ENCODE data around the gene DSC3. TPM values are rescaled to one million over a fixed set of nuclear protein-coding genes. Genes with fewer than 3 reads are reported as not detected.

The DSC3 gene
- total RNA-seq, 2 experiments from 2014 or later, result not detected

DNA sequence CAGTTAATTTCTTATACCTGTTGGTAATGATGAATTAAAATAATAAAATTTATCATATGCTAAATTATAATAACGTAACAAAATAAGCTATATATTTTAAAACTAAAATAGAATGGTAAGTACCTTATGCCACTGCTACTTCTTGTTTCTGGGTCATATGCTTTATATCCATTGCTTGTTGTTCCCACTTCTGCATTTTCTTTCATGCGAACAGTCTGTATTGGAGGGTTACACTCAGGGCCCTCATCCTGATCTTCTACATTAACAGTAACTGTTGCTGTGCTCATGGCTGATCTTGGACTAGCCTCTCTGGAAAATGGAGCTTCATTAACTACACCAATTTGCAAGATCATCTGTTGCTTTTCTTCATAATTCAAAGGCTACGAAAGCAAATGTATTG is 37.4 kb upstream of the DSC3 start:
- ChIA-PET POLR2A (no interaction called here), CTCF (ENCODE audit: unreplicated experiment) (no interaction called here)
- intact Hi-C loops (cut with micrococcal nuclease; ENCODE audit: unreplicated experiment), result no loop called here
- H3K4me3 ChIP-seq (ENCODE audit: low read depth, low read length, poor library complexity, severe bottlenecking), result no peak overlapping the region
- H3K79me2 ChIP-seq (ENCODE audit: insufficient read depth, low read depth, low read length), result no peaks in the 10 kb centered on the region
- BruUV-seq (replicated peaks), result no TSS peak
- H3K27ac ChIP-seq (ENCODE audit: low read depth, low read length, poor library complexity, severe bottlenecking), result no peak overlapping the region
- no peaks in the 10 kb centered on the region for H3K9me3 ChIP-seq (ENCODE audit: low read length)
- H4K20me1 ChIP-seq (ENCODE audit: insufficient read depth, low read length), result no peaks in the 10 kb centered on the region
- H3K36me3 ChIP-seq (ENCODE audit: insufficient read depth, low read length), result no peaks in the 10 kb centered on the region
- no peaks in the 10 kb centered on the region for H3K4me1 ChIP-seq (ENCODE audit: insufficient read depth, low read length, poor library complexity, severe bottlenecking)
- no peaks in the 10 kb centered on the region for H3K9me2 ChIP-seq (ENCODE audit: insufficient read depth, low read length)
- no peak overlapping the region for H3K4me2 ChIP-seq (ENCODE audit: low read length)
- no peak overlapping the region for H2AFZ ChIP-seq (ENCODE audit: low read length)
- TF ChIP-seq EZH2phosphoT487 (IDR thresholded peaks at IDR 0.05; ENCODE audit: borderline replicate concordance, low read depth, low read length), result no peak
- DNase-seq (ENCODE audit: low spot score), result no peak

DNA sequence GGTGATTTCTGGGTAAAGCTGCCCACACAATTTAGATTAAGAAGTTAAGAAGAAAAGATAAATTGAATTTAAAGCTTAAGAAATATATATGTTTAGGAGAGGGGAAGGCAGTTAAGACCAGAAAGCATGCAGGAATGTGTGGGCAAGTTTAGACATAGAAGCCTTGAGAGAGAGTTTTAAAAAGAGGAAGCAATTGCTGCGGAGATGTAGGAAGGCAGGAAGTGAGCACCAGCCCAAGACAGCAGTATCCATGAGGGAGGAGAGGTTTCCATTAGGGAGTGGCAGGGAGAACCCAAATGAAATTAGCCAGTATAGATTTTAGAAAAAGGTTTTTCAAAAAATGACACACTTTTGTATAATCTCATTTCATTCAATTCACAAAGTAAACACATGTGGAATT is 35.3 kb upstream of the DSC3 start:
- no peaks in the 10 kb centered on the region for H3K79me2 ChIP-seq (ENCODE audit: insufficient read depth, low read depth, low read length)
- no peak overlapping the region for H3K4me3 ChIP-seq (ENCODE audit: low read depth, low read length, poor library complexity, severe bottlenecking)
- DNase-seq (ENCODE audit: low spot score), result no peak
- H2AFZ ChIP-seq (ENCODE audit: low read length), result no peak overlapping the region
- CTCF ChIA-PET (ENCODE audit: unreplicated experiment), result no interaction called here
- no peaks in the 10 kb centered on the region for H3K9me3 ChIP-seq (ENCODE audit: low read length)
- H4K20me1 ChIP-seq (ENCODE audit: insufficient read depth, low read length), result no peaks in the 10 kb centered on the region
- H3K27ac ChIP-seq (ENCODE audit: low read depth, low read length, poor library complexity, severe bottlenecking), result no peak overlapping the region
- H3K9me2 ChIP-seq (ENCODE audit: insufficient read depth, low read length), result no peaks in the 10 kb centered on the region
- H3K4me1 ChIP-seq (ENCODE audit: insufficient read depth, low read length, poor library complexity, severe bottlenecking), result no peaks in the 10 kb centered on the region
- POLR2A ChIA-PET, result no interaction called here
- H3K4me2 ChIP-seq (ENCODE audit: low read length), result no peak overlapping the region
- TF ChIP-seq, protein P1, sequence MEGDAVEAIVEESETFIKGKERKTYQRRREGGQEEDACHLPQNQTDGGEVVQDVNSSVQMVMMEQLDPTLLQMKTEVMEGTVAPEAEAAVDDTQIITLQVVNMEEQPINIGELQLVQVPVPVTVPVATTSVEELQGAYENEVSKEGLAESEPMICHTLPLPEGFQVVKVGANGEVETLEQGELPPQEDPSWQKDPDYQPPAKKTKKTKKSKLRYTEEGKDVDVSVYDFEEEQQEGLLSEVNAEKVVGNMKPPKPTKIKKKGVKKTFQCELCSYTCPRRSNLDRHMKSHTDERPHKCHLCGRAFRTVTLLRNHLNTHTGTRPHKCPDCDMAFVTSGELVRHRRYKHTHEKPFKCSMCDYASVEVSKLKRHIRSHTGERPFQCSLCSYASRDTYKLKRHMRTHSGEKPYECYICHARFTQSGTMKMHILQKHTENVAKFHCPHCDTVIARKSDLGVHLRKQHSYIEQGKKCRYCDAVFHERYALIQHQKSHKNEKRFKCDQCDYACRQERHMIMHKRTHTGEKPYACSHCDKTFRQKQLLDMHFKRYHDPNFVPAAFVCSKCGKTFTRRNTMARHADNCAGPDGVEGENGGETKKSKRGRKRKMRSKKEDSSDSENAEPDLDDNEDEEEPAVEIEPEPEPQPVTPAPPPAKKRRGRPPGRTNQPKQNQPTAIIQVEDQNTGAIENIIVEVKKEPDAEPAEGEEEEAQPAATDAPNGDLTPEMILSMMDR (conservative IDR thresholded peaks at IDR 0.05; ENCODE audit: low read length), result no peak
- H3K36me3 ChIP-seq (ENCODE audit: insufficient read depth, low read length), result no peaks in the 10 kb centered on the region
- intact Hi-C loops (cut with micrococcal nuclease; ENCODE audit: unreplicated experiment), result no loop called here
- BruUV-seq (replicated peaks), result no TSS peak

- no peaks in the 10 kb centered on the region for H4K20me1 ChIP-seq (ENCODE audit: insufficient read depth, low read length)
- no peak overlapping the region for H2AFZ ChIP-seq (ENCODE audit: low read length)
- no peak for TF ChIP-seq EZH2phosphoT487 (IDR thresholded peaks at IDR 0.05; ENCODE audit: borderline replicate concordance, low read depth, low read length)
- TF ChIP-seq, protein P1 (conservative IDR thresholded peaks at IDR 0.05; ENCODE audit: low read length), result no peak
- H3K4me1 ChIP-seq (ENCODE audit: insufficient read depth, low read length, poor library complexity, severe bottlenecking), result no peaks in the 10 kb centered on the region
- no peak overlapping the region for H3K4me2 ChIP-seq (ENCODE audit: low read length)
- no peak for DNase-seq (ENCODE audit: low spot score)
- no peaks in the 10 kb centered on the region for H3K9me2 ChIP-seq (ENCODE audit: insufficient read depth, low read length)
- intact Hi-C loops (cut with micrococcal nuclease; ENCODE audit: unreplicated experiment), result no loop called here
- ChIA-PET POLR2A (no interaction called here), CTCF (ENCODE audit: unreplicated experiment) (no interaction called here)
- no peaks in the 10 kb centered on the region for H3K36me3 ChIP-seq (ENCODE audit: insufficient read depth, low read length)
- no peaks in the 10 kb centered on the region for H3K9me3 ChIP-seq (ENCODE audit: low read length)
- H3K79me2 ChIP-seq (ENCODE audit: insufficient read depth, low read depth, low read length), result no peaks in the 10 kb centered on the region
- H3K4me3 ChIP-seq (ENCODE audit: low read depth, low read length, poor library complexity, severe bottlenecking), result no peak overlapping the region
- BruUV-seq (replicated peaks), result no TSS peak
- H3K27ac ChIP-seq (ENCODE audit: low read depth, low read length, poor library complexity, severe bottlenecking), result no peak overlapping the region
Measured at GRCh38 chr18:31072175-31072574, 29.6 kb upstream of the DSC3 start.

Measured in OCI-LY7 (cell line).